Measurements from ENCODE around the gene BAHD1. TPM values are rescaled to one million over a fixed set of nuclear protein-coding genes. Genes with fewer than 3 reads are reported as not detected.

The BAHD1 gene
- total RNA-seq, 4 donors from 2014 or later: 8.8 to 27.4 (median 13.5) TPM

DNA sequence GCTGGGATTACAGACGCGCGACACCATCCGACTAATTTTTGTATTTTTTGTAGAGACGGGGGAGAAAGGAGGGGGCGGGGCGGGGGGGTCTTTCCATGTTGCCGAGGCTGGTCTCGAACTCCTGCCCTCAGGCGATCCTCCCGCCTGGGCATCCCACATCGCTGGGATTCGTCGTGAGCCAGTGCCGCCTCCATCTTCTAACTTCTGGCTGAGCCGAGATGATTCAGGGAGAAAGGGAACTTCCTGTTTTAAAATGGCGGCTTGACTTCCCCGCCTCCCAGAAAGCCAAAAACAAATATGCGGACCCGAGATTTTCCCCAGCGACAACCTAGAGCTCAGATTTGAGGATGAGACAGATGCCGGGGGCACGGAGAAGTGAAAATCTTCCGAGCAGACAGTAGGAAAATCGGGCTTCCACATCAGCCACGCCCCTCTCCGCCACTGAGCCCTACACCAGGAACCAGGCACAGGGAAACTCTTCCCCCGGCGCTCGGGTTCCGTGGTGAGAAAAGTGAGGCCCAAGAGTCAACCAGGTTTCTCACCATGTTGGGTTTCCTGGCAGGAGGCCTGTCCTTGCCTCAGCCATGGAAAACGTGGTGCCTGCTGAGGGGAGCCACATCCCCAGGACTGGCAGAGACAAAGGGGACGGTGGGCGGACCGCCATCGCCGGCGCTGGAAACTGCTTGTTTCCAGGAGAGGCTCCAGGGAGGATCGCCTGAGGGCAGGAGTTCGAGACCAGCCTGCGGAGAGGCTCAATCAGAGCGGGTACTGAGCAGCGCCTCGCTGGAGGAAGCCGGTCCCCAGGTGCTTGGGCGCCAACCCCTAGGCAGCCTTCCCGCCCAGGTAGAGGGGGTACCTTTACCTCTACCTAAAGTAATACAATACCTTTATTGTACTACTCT lies 48.8 kb downstream of the BAHD1 start:
- Histone ChIP-seq H3K9me3 (no peaks in the 10 kb centered on the region), H3K27ac (no peak overlapping the region), H3K4me1 (no peaks in the 10 kb centered on the region), H3K36me3 (no peaks in the 10 kb centered on the region), H3K27me3 (no peaks in the 10 kb centered on the region), H3K4me3 (no peak overlapping the region)
- TF ChIP-seq CTCF (IDR thresholded peaks at IDR 0.05 in 4 of 5, conservative IDR thresholded peaks at IDR 0.05 in 1 of 5): no peak
- no peak for TF ChIP-seq POLR2A (IDR thresholded peaks at IDR 0.05)
- intact Hi-C loops (cut with DNase I; ENCODE audit: low total_unique reads): no loop called here
- in situ Hi-C loops (cut with MboI; ENCODE audit: low sequenced_read_pairs in 4 of 4): no loop called here
- no peak for DNase-seq
- no peak for ATAC-seq

- no peak overlapping the region for H3K4me3 ChIP-seq
- no peak for ATAC-seq
- no peaks in the 10 kb centered on the region for H3K4me1 ChIP-seq
- no peak overlapping the region for H3K27ac ChIP-seq
- in situ Hi-C loops (cut with MboI; ENCODE audit: low sequenced_read_pairs in 4 of 4): no loop called here
- DNase-seq: no peak
- intact Hi-C loops (cut with DNase I; ENCODE audit: low total_unique reads): no loop called here
- no peaks in the 10 kb centered on the region for H3K9me3 ChIP-seq
- H3K27me3 ChIP-seq: no peaks in the 10 kb centered on the region
- H3K36me3 ChIP-seq: no peaks in the 10 kb centered on the region
- TF ChIP-seq CTCF (IDR thresholded peaks at IDR 0.05 in 4 of 5, conservative IDR thresholded peaks at IDR 0.05 in 1 of 5) (no peak), POLR2A (IDR thresholded peaks at IDR 0.05) (no peak)
Measured at GRCh38 chr15:40493089-40493840, 52.5 kb downstream of the BAHD1 start.

DNA sequence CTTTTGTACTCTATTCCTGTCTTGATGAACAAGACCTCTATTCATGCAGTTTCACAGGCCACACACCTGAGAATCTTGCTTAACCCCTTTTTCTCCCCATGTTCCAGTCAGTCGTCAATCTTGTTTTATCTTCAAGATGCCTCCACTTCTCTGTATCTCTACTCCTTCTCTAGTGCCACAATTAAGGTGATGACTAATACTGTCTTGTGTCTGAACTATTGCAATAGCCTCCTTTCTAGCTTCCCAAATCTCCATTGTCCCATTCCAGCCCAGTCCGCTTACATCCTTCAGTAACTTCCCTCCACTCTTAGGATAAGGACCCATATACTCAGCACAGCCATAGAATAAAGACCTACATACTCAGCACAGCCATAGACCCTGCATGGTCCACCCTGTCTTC lies 54.8 kb downstream of the BAHD1 start:
- no peaks in the 10 kb centered on the region for H3K4me1 ChIP-seq
- intact Hi-C loops (cut with DNase I; ENCODE audit: low total_unique reads) (no loop called here), in situ Hi-C loops (cut with MboI; ENCODE audit: low sequenced_read_pairs in 4 of 4) (no loop called here)
- no peaks in the 10 kb centered on the region for H3K9me3 ChIP-seq
- H3K27me3 ChIP-seq: no peaks in the 10 kb centered on the region
- no peaks in the 10 kb centered on the region for H3K36me3 ChIP-seq
- ATAC-seq: no peak
- no peak overlapping the region for H3K27ac ChIP-seq
- TF ChIP-seq POLR2A (IDR thresholded peaks at IDR 0.05): no peak
- TF ChIP-seq CTCF (IDR thresholded peaks at IDR 0.05 in 4 of 5, conservative IDR thresholded peaks at IDR 0.05 in 1 of 5): no peak
- no peak for DNase-seq
- no peak overlapping the region for H3K4me3 ChIP-seq

- ATAC-seq: no peak
- intact Hi-C loops (cut with DNase I; ENCODE audit: low total_unique reads): no loop called here
- Histone ChIP-seq H3K27ac (no peak overlapping the region), H3K4me1 (no peaks in the 10 kb centered on the region), H3K27me3 (no peaks in the 10 kb centered on the region), H3K4me3 (no peak overlapping the region), H3K36me3 (no peaks in the 10 kb centered on the region), H3K9me3 (no peaks in the 10 kb centered on the region)
- no peak for DNase-seq
- in situ Hi-C loops (cut with MboI; ENCODE audit: low sequenced_read_pairs in 4 of 4): no loop called here
- TF ChIP-seq POLR2A (IDR thresholded peaks at IDR 0.05) (no peak), CTCF (IDR thresholded peaks at IDR 0.05 in 4 of 5, conservative IDR thresholded peaks at IDR 0.05 in 1 of 5) (no peak)
Measured at GRCh38 chr15:40498418-40498817, 57.7 kb downstream of the BAHD1 start.

Data from gastrocnemius medialis (tissue), 4 donors.